GM21786 (cell line): ENCODE measurements around the gene TMEM213.
A peak's percentile ranks its signal among the peaks of the same experiment; 100 is the strongest.

Source experiments
- ATAC-seq: cut with Tn5 transposase; IDR thresholded peaks from one replicate; pipeline ENCODE4 v1.9.1; 2021; ENCODE audit not compliant: unreplicated experiment

Gene TMEM213

GRCh38 chr7:138872576-138872975, 74.8 kb downstream of the TMEM213 start:
- ATAC-seq = no peak

DNA sequence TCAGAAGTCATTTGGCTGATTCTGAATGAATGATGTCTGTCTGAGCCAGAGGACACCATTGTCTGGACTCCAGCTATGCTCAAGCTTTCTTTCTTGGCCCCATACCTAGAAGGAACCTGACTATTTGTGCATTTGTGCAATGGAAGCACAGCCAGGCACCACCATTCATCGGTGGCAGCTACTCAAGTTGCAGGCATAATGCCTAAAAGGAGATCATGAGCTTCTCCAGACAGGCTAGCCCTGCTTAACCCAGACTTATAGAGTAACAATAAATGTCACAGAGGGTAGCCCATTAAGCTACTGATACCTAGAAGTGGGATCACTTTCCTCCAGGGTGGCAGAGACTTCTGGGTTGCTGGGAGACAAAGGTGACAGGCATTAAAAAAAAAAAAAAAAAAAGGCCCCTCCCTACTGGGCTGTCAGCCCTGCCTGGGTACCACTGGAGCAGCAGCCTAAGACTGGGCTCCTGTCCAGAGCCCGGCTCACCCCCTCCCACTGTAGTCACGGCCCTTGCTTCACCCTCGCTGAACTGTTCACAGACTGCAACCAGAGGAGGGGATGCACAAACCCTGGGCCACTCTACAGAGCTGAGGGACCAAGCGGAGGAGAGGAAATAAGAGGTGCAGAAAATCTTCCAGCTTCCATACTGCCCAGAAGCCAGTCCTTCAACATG, 75.6 kb downstream of the TMEM213 start:
- ATAC-seq = no peak

- ATAC-seq = no peak
These were observed 78.0 kb downstream of the TMEM213 start for GRCh38 chr7:138875794-138876193.

DNA sequence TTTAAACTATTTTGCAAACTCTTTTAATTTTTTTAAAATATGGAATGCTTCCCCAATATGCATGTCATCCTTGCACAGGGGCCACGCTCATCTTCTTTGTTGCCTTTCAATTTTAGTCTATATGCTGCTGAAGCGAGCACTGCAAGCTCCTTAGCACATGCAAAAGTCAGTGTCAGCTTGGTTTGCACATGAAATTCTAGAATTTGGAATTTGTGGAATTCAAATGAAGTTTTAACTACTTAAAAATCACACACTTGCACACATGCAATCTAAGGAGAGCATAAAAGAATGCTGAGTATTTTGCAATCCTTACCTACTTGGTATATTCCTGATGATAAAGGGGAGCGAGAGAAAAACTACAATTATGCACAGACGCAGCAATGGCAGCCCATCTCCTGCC, 78.5 kb downstream of the TMEM213 start:
- ATAC-seq = no peak

DNA sequence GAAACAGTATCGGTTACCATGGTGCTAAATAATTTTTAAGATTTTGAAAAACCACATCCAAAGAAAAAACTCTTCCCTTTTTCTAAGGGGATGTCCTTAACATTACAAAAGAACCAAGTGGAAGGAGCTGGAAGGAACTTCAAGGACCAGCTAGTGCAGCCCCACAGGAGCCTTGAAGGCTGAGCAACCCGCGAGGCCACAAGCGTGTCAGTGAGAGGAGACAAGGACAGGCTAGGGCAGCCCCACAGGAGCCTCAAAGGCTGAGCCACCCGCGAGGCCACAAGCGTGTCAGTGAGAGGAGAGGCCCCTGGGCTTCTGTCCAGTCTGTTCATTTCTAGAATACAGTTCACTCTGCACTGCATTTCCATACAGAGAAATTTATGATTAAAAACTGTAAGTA, 80.3 kb downstream of the TMEM213 start:
- ATAC-seq = no peak

DNA sequence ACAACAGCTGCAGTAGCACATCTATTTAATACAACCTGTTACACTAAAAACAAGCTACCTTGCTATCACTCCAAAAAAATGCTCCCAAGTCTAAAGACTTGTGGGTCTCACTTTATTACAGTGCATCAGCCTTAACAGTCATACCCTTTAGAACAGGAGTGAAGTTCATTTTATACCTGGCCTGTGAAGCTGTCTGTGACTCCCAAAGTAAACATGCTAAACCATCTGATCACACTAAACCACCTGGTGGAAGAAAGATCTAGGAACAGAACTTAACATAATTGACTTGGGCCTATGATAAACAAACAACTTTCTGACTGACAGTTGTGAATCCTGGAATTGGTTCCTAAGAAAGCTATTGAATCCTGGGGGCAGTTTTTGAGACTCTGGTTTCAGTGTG, 81.1 kb downstream of the TMEM213 start:
- ATAC-seq = no peak

DNA sequence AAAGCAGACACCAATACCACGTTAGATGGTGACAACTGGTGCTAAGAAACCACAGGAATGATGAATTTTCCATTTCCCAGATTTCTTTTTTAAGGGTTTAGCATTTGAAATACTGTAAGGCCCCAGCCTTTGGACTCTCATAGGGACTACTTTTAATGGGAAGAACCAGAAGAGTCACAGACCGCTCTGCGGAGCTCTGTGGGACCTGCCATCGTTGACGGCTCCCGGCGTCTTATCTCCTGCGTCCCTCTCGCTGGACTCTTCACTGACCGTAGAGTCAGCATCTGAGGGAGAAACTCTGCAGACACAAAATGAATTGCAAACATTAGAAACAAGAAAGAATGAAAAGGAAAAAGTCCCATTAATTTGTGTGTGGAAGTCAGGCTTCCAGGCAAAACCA, 81.6 kb downstream of the TMEM213 start:
- no peak for ATAC-seq

DNA sequence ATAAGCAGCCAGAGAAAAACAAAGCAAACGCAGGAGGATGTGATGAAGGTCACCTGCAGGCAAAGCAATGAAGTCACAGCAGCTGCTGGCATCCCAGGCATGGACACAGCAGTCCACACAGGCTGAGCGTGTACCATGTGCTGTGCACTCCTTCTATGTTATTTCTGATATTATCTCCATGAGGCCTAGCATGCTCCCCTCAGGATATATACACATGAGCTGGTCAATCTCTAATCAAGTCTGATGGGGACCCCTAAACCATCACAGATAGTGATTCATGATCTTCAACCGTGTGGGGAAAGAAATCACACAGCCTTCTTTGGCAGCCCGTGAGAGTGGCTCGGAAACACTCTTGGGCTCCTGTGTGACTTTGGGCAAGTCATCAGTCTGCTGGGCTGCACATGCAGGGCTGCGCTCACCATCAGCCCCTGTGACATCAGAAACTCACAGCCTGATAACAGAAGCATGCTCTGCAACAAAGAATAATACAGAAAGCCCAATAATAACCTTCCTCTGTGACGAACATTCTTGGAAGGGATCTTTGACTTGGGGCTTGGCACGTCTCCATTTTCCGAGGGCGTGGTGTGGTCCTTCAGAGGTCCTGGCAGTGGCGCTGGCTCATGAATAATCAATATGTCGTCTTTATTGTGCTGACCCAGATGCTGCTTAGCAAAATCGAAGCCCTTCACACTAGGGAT, 83.2 kb downstream of the TMEM213 start:
- no peak for ATAC-seq

- no peak for ATAC-seq
These were observed 83.9 kb downstream of the TMEM213 start for GRCh38 chr7:138881579-138882188.

DNA sequence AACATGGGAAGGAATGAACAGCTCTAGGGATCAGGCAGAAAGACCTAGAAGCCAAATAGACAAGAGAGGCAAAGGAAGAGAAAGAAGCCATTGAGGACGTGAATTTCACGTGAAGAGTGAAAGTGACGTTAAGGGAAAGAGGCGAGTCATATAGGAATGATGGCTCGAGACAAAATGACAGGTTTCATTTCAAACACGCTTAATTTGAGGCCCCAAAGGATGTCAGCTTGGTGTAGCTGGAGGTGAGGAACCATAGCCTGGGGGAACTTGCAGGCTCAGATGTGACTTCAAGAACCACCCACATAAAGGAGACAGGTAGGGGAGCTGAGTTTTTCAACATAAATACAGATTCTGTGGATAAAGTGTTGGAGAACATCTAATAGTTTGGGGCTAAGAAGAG, 84.5 kb downstream of the TMEM213 start:
- ATAC-seq = no peak

DNA sequence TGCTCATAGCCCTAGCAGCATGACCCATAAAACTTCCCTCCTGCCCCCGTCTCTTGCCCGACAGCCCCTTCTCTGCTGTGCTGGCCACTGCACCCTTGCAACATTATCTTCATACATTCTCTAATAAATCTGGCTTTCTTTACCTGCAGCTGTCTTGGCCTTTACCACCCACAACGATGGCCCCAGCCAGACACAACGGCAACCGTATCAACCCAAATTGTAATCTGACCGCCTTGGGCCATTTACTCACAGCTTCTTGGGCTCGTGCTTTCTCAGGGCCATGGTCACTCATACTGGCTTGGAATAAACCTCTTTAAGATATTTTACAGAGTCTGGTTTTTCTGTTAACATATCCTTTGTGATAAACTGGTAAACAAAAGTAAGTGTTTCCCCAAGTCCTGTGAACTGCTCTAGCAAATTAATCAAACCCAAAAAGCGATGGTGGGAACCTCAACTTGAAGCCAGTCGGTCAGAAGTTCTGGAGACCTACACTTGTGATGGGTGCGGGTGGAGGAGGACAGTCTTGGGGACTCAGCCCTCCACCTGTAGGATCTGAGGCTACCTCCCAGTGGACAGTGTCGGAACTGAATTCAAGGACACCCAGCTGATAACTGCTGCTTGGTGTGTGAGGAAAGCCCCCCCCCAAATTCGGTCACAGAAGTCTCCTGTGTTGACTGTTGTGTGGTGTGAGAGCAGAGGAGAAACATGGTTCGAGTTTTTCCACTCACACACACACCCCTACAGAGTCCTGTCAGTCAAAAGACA, 87.8 kb downstream of the TMEM213 start:
- no peak for ATAC-seq

DNA sequence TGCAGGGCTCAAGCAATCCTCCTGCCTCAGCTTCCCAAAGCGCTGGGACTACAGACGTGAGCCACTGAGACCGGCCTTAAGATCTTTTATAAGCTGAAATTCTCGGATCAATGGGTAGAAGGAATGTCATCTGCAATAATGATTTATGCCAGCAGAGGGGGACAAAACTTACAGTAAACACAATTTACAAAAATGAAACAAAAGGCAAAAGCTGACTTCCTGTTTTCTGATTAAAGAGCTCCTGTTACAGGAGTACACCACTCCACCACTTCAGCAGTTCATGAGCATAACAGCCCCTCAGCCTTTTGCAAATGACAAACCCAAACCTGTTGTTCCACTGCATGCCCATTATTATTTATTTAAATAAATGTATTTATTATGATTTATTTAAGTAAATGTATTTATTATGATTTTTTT, 88.7 kb downstream of the TMEM213 start:
- ATAC-seq = peak; percentile 84

GRCh38 chr7:138887085-138887710, 89.4 kb downstream of the TMEM213 start:
- no peak for ATAC-seq
